ENCODE results near the gene TCHH. TPM values are rescaled to one million over a fixed set of nuclear protein-coding genes. Genes with fewer than 3 reads are reported as not detected.
"Not testable (repeated sequence)": the region's sequence is repeated elsewhere in the genome, so short reads cannot be mapped to it uniquely, and the experiment has no call there.

Gene TCHH
- total RNA-seq, 2 donors from 2014 or later: not detected

DNA sequence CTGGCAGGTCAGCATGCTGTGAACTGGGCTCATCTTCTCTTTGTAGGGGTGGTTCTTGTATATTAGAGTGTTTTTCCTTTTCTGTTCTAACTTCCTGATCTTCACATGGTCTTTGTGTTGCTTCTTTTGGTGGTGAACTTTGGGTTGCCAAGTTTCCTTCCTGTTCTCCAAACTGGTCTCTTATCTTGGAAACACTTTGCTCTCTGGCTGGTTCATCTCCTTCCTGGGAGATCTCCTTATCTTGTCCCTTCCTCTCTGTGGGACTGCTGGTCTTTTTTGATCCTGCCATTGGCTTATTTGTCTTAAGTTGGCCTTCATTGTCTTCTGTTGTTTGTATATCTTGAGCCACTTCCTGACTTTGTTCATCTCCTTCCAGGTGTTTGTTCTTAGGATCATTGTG lies 28.5 kb downstream of the TCHH start:
- H3K27me3 ChIP-seq: no peaks in the 10 kb centered on the region
- no peak for TF ChIP-seq CTCF (IDR thresholded peaks at IDR 0.05)
- no peaks in the 10 kb centered on the region for H3K4me1 ChIP-seq
- no peak overlapping the region for H3K4me3 ChIP-seq
- no peak for DNase-seq
- intact Hi-C loops (cut with DNase I): no loop called here
- H3K9me3 ChIP-seq: no peaks in the 10 kb centered on the region
- H3K9ac ChIP-seq (ENCODE audit: low read depth in 2 of 2, low read length in 2 of 2): no peak overlapping the region
- H3K27ac ChIP-seq: no peak overlapping the region
- H3K36me3 ChIP-seq: no peaks in the 10 kb centered on the region

GRCh38 chr1:152084853-152085252 lies 30.4 kb downstream of the TCHH start:
- H3K27me3 ChIP-seq: no peaks in the 10 kb centered on the region
- DNase-seq: no peak
- TF ChIP-seq CTCF (IDR thresholded peaks at IDR 0.05): no peak
- no peaks in the 10 kb centered on the region for H3K36me3 ChIP-seq
- no peak overlapping the region for H3K27ac ChIP-seq
- no peak overlapping the region for H3K4me3 ChIP-seq
- intact Hi-C loops (cut with DNase I): no loop called here
- no peak overlapping the region for H3K9ac ChIP-seq (ENCODE audit: low read depth in 2 of 2, low read length in 2 of 2)
- no peaks in the 10 kb centered on the region for H3K4me1 ChIP-seq
- no peaks in the 10 kb centered on the region for H3K9me3 ChIP-seq

DNA sequence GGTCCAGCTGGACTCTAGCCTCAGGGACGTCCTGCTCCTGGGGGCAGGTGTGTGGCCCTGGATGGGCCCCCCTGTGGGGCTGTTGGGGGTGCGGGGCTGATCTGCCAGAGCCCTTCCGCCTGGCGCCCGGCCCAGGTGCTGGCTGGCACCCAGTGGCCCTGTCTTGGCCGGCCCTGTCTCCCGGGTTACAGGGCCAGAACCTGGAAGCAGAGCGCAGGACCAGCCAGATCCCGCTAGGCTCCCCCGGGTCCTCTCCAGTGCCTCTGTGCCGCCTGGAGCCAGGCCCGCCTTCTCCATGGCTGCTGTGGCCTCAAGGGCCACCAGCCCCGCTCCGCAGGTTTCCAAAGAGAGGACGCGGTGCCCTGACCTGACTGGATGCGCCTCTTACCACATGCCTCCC lies 34.2 kb downstream of the TCHH start:
- not testable (repeated sequence) for DNase-seq

DNA sequence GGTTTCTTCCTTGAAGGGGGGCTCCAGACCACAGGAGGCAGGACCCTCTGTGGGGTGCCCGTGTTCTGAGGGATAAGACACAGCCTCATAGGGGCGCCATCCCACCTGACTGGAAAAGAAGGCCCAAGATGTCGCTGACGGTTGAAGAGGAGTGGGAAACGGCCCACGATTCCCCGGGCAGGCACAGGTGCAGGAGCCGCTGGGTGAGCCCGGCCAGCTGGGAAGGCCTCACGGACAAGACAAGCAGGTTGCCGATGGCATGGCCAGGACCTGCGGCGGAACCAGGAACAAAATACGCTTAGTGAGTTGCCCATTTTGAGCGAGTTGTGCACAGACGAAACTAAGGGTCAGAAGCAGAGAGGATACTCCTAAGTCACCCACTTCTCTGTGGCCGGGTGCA lies 34.8 kb downstream of the TCHH start:
- H3K4me1 ChIP-seq; H3K27me3 ChIP-seq; H3K9ac ChIP-seq (ENCODE audit: low read depth in 2 of 2, low read length in 2 of 2); H3K4me3 ChIP-seq; H3K36me3 ChIP-seq; H3K27ac ChIP-seq; DNase-seq; intact Hi-C loops (cut with DNase I); H3K9me3 ChIP-seq: not testable (repeated sequence)

More for the DNA sequence above, 34.2 kb downstream of the TCHH start:
- H3K27me3 ChIP-seq; H3K9ac ChIP-seq (ENCODE audit: low read depth in 2 of 2, low read length in 2 of 2); H3K9me3 ChIP-seq; H3K4me3 ChIP-seq; H3K4me1 ChIP-seq; H3K27ac ChIP-seq; intact Hi-C loops (cut with DNase I); H3K36me3 ChIP-seq: not testable (repeated sequence)

- TF ChIP-seq CTCF (IDR thresholded peaks at IDR 0.05): no peak
- intact Hi-C loops (cut with DNase I): no loop called here
- no peaks in the 10 kb centered on the region for H3K4me1 ChIP-seq
- no peak overlapping the region for H3K4me3 ChIP-seq
- H3K9ac ChIP-seq (ENCODE audit: low read depth in 2 of 2, low read length in 2 of 2): no peak overlapping the region
- no peaks in the 10 kb centered on the region for H3K9me3 ChIP-seq
- no peak for DNase-seq
- H3K36me3 ChIP-seq: no peaks in the 10 kb centered on the region
- H3K27me3 ChIP-seq: no peaks in the 10 kb centered on the region
- no peak overlapping the region for H3K27ac ChIP-seq
Observed at GRCh38 chr1:152078831-152079441, 36.3 kb downstream of the TCHH start.

DNA sequence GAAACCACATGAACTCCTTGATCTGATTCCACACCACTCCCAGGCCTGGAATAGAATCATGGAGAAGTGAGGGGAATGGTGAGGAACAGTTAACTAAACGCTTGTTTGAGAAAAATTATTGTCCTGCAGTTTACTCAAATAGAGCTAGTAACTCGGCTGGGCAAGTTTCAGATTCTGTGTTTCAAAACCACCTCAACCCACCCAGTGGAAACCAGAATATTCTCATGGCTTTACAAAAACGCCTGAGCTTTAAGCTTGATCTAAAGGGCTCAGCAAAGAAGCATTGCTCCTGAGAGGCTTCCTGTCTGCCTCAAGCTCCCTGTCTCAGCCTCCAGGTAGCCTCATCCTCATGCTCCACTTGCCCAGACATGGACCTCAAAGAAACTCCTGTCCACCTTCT lies 42.9 kb downstream of the TCHH start:
- Histone ChIP-seq H3K4me3 (no peak overlapping the region), H3K27me3 (no peaks in the 10 kb centered on the region), H3K27ac (no peak overlapping the region), H3K36me3 (no peaks in the 10 kb centered on the region), H3K4me1 (no peaks in the 10 kb centered on the region), H3K9me3 (no peaks in the 10 kb centered on the region), H3K9ac (ENCODE audit: low read depth in 2 of 2, low read length in 2 of 2) (no peak overlapping the region)
- DNase-seq: no peak
- intact Hi-C loops (cut with DNase I): no loop called here
- no peak for TF ChIP-seq CTCF (IDR thresholded peaks at IDR 0.05)

Data from colonic mucosa (tissue), 4 donors.